Neural cell (in vitro differentiated cells): ENCODE data around the gene AMIGO3. TPM values are rescaled to one million over a fixed set of nuclear protein-coding genes. Genes with fewer than 3 reads are reported as not detected.

Experiments used
- H2AFZ ChIP-seq: fragments of 200-600, 300-800 bp; sonication (generic), shearing (Covaris generic); 2 replicates; pipeline ENCODE4 v1.6.0; 2014; ENCODE audit warnings: low read depth, mild to moderate bottlenecking, antibody characterized with exemption, low read length, moderate library complexity
- H3F3A ChIP-seq: fragments of 200-600 bp; shearing (Covaris generic); 2 replicates; pipeline ENCODE4 v1.6.1; 2016; ENCODE audit warnings: mild to moderate bottlenecking, moderate library complexity, mixed read lengths, antibody characterized with exemption, low read length; ENCODE audit not compliant: insufficient read depth, poor library complexity, severe bottlenecking
- H3K27ac ChIP-seq: fragments of 200-600, 300-800 bp; sonication (generic), shearing (Covaris generic); 2 replicates; pipeline ENCODE4 v1.5.1; 2014; ENCODE audit warnings: mild to moderate bottlenecking, low read length, moderate library complexity
- H3K27me3 ChIP-seq: fragments of 300-800, 200-600 bp; sonication (generic), shearing (Covaris generic); 2 replicates; pipeline ENCODE4 v1.6.0; 2014; ENCODE audit warnings: mild to moderate bottlenecking, low read depth, low read length, moderate library complexity; ENCODE audit not compliant: insufficient read depth
- H3K36me3 ChIP-seq: fragments of 300-800, 200-600 bp; sonication (generic), shearing (Covaris generic); 2 replicates; pipeline ENCODE4 v1.5.1; 2014; ENCODE audit warnings: mild to moderate bottlenecking, antibody characterized with exemption, low read length, moderate library complexity; ENCODE audit not compliant: insufficient read depth
- H3K4me2 ChIP-seq: fragments of 300-800, 200-600 bp; sonication (generic), shearing (Covaris generic); 2 replicates; pipeline ENCODE4 v1.6.0; 2014; ENCODE audit warnings: mild to moderate bottlenecking, low read length
- H3K4me3 ChIP-seq: fragments of 300-800, 200-600 bp; sonication (generic), shearing (Covaris generic); 2 replicates; pipeline ENCODE4 v1.5.1; 2014; ENCODE audit warnings: mild to moderate bottlenecking, low read length, moderate library complexity
- H3K79me2 ChIP-seq: fragments of 200-600 bp; shearing (Covaris generic); replicated peaks from 2 replicates; pipeline ENCODE4 v1.6.0; 2014; ENCODE audit warnings: mild to moderate bottlenecking, low read length, moderate library complexity; ENCODE audit not compliant: insufficient read depth
- H3K9ac ChIP-seq: fragments of 300-800, 200-600 bp; sonication (generic), shearing (Covaris generic); 2 replicates; pipeline ENCODE4 v1.6.1; 2016; ENCODE audit warnings: mild to moderate bottlenecking, low read length, mixed read lengths
- H3K9me2 ChIP-seq: fragments of 200-600 bp; shearing (Covaris generic); 2 replicates; pipeline ENCODE4 v1.6.1; 2016; ENCODE audit warnings: mild to moderate bottlenecking, low read length, mixed read lengths; ENCODE audit not compliant: insufficient read depth
- H3K9me3 ChIP-seq: fragments of 200-600, 300-800 bp; sonication (generic), shearing (Covaris generic); 2 replicates; pipeline ENCODE4 v1.6.1; 2016; ENCODE audit warnings: mild to moderate bottlenecking, mixed run types, low read length, moderate library complexity, mixed read lengths
- H4K20me1 ChIP-seq: fragments of 200-600 bp; shearing (Covaris generic); 2 replicates; pipeline ENCODE4 v1.6.1; 2016; ENCODE audit warnings: mild to moderate bottlenecking, mixed run types; ENCODE audit not compliant: insufficient read depth
- EZH2 ChIP-seq: fragments of 200-600, 300-800 bp; shearing (Covaris generic), sonication (generic); IDR thresholded peaks from 2 replicates; pipeline ENCODE4 v1.6.1; 2014; ENCODE audit warnings: antibody characterized with exemption, low read length, borderline replicate concordance, mild to moderate bottlenecking; ENCODE audit not compliant: insufficient read depth, poor library complexity, severe bottlenecking
- MXI1 ChIP-seq: fragments of 450-650 bp; conservative IDR thresholded peaks from 2 replicates; pipeline ENCODE4 v1.6.1; 2014; ENCODE audit warnings: antibody characterized with exemption, mild to moderate bottlenecking; ENCODE audit not compliant: poor library complexity, severe bottlenecking
- POLR2AphosphoS5 ChIP-seq: IDR thresholded peaks from 2 replicates; pipeline ENCODE4 v1.6.1; 2012
- RAD21 ChIP-seq: fragments of 450-650 bp; conservative IDR thresholded peaks from 2 replicates; pipeline ENCODE4 v1.6.1; 2014; ENCODE audit warnings: antibody characterized with exemption, mild to moderate bottlenecking, moderate library complexity
- SMC3 ChIP-seq: fragments of 450-650 bp; conservative IDR thresholded peaks from 2 replicates; pipeline ENCODE4 v1.6.1; 2014; ENCODE audit warnings: antibody characterized with exemption, mild to moderate bottlenecking, moderate library complexity; ENCODE audit not compliant: poor library complexity
- TAF1 ChIP-seq: IDR thresholded peaks from 2 replicates; pipeline ENCODE4 v1.6.1; 2012; ENCODE audit warnings: low read depth
- polyA plus RNA-seq: library from polyadenylated mRNA; depleted of rRNA; stranded (reverse); fragments of >200 nt; gene quantifications from 2 replicates; pipeline ENCODE4 v1.2.3, GENCODE V29; 2014
- TF ChIP-seq, protein P1 (sequence below): fragments of 450-650 bp; IDR thresholded peaks from 2 replicates; pipeline ENCODE4 v1.5.1; 2014; ENCODE audit warnings: antibody characterized with exemption, mild to moderate bottlenecking, moderate library complexity; ENCODE audit not compliant: poor library complexity, severe bottlenecking
- TF ChIP-seq, protein P2 (sequence below): IDR thresholded peaks from 2 replicates; pipeline ENCODE4 v1.6.1; 2012; ENCODE audit warnings: borderline replicate concordance

AMIGO3 gene
- polyA plus RNA-seq, 1 donor from 2014 or later: 4.0 TPM

DNA sequence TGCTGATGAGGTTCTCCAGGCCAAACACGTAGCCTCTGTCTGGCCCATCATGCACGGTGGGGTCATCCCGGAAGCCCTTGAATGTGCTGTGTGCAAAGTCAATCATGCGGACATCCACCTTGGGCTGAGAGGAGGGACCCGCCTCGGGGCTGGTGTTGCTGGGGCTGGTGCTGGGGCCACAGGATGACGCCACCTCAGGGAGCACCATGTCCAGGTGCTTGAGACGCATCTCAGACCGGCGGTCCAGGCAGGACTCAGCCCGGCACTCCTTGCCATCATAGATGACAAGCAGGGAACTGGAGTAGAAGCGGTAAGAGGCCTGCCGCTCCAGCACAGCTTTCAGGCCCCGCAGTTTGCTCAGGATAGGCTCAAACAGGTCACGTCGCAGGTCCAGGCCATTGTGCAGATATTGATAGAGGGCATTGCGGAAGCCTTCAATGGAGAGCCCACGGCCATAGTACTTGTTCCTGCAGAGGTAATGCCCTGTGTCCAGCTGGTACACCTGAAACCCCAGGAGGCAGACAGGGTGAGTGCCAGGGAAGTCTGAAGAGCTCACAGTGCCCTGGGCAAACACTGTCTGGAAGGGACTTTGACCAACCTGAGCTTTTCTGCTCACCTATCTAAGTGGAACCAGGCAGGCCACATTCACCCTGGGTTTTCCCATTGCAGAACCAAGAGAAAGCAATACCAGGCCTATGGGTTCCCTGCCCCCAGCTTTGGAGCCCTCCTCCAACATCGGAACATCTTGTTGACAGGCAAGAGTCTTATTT lies 7.9 kb upstream of the AMIGO3 start:
- H3K79me2 ChIP-seq: no peaks in the 10 kb centered on the region
- H3K4me3 ChIP-seq: no peak overlapping the region
- H3K9ac ChIP-seq: no peak overlapping the region
- no peak overlapping the region for H3K4me2 ChIP-seq
- H3K9me3 ChIP-seq: no peaks in the 10 kb centered on the region
- no peak overlapping the region for H3K27ac ChIP-seq
- H3K9me2 ChIP-seq: no peaks in the 10 kb centered on the region
- H4K20me1 ChIP-seq: no peaks in the 10 kb centered on the region
- TF ChIP-seq RAD21: no peak
- H3F3A ChIP-seq: no peaks in the 10 kb centered on the region
- H3K27me3 ChIP-seq: no peaks in the 10 kb centered on the region
- H2AFZ ChIP-seq: no peak overlapping the region
- H3K36me3 ChIP-seq: no peaks in the 10 kb centered on the region

- no peaks in the 10 kb centered on the region for H3K9me3 ChIP-seq
- no peaks in the 10 kb centered on the region for H3K36me3 ChIP-seq
- H4K20me1 ChIP-seq: no peaks in the 10 kb centered on the region
- no peaks in the 10 kb centered on the region for H3K79me2 ChIP-seq
- no peaks in the 10 kb centered on the region for H3F3A ChIP-seq
- H3K27ac ChIP-seq: no peak overlapping the region
- no peak overlapping the region for H3K9ac ChIP-seq
- no peak for TF ChIP-seq POLR2AphosphoS5
- no peak for TF ChIP-seq MXI1
- TF ChIP-seq SMC3: no peak
- TF ChIP-seq EZH2: no peak
- TF ChIP-seq, protein P1, sequence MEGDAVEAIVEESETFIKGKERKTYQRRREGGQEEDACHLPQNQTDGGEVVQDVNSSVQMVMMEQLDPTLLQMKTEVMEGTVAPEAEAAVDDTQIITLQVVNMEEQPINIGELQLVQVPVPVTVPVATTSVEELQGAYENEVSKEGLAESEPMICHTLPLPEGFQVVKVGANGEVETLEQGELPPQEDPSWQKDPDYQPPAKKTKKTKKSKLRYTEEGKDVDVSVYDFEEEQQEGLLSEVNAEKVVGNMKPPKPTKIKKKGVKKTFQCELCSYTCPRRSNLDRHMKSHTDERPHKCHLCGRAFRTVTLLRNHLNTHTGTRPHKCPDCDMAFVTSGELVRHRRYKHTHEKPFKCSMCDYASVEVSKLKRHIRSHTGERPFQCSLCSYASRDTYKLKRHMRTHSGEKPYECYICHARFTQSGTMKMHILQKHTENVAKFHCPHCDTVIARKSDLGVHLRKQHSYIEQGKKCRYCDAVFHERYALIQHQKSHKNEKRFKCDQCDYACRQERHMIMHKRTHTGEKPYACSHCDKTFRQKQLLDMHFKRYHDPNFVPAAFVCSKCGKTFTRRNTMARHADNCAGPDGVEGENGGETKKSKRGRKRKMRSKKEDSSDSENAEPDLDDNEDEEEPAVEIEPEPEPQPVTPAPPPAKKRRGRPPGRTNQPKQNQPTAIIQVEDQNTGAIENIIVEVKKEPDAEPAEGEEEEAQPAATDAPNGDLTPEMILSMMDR: no peak
- TF ChIP-seq TAF1: no peak
- TF ChIP-seq, protein P2, sequence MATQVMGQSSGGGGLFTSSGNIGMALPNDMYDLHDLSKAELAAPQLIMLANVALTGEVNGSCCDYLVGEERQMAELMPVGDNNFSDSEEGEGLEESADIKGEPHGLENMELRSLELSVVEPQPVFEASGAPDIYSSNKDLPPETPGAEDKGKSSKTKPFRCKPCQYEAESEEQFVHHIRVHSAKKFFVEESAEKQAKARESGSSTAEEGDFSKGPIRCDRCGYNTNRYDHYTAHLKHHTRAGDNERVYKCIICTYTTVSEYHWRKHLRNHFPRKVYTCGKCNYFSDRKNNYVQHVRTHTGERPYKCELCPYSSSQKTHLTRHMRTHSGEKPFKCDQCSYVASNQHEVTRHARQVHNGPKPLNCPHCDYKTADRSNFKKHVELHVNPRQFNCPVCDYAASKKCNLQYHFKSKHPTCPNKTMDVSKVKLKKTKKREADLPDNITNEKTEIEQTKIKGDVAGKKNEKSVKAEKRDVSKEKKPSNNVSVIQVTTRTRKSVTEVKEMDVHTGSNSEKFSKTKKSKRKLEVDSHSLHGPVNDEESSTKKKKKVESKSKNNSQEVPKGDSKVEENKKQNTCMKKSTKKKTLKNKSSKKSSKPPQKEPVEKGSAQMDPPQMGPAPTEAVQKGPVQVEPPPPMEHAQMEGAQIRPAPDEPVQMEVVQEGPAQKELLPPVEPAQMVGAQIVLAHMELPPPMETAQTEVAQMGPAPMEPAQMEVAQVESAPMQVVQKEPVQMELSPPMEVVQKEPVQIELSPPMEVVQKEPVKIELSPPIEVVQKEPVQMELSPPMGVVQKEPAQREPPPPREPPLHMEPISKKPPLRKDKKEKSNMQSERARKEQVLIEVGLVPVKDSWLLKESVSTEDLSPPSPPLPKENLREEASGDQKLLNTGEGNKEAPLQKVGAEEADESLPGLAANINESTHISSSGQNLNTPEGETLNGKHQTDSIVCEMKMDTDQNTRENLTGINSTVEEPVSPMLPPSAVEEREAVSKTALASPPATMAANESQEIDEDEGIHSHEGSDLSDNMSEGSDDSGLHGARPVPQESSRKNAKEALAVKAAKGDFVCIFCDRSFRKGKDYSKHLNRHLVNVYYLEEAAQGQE: no peak
- no peaks in the 10 kb centered on the region for H3K27me3 ChIP-seq
- H2AFZ ChIP-seq: no peak overlapping the region
- H3K4me3 ChIP-seq: no peak overlapping the region
- no peak overlapping the region for H3K4me2 ChIP-seq
- no peaks in the 10 kb centered on the region for H3K9me2 ChIP-seq
These were observed 6.6 kb upstream of the AMIGO3 start for GRCh38 chr3:49725906-49726681.
